Karpas-422 (cell line): ENCODE data around the gene DAB1. TPM values are rescaled to one million over a fixed set of nuclear protein-coding genes. Genes with fewer than 3 reads are reported as not detected.

ENCODE experiments used
- DNase-seq: peaks from one replicate; pipeline ENCODE4 v3.0.0-alpha.2; 2015
- H2AFZ ChIP-seq: fragments of 200-600 bp; sonication (generic); 2 replicates; pipeline ENCODE4 v1.6.1; 2014; ENCODE audit warnings: antibody characterized with exemption, low read length, mixed read lengths
- H3K27ac ChIP-seq: fragments of 200-600 bp; sonication (generic); 2 replicates; pipeline ENCODE4 v1.5.1; 2014; ENCODE audit warnings: mild to moderate bottlenecking, low read length, moderate library complexity
- H3K27me3 ChIP-seq: fragments of 200-600 bp; sonication (generic); 2 replicates; pipeline ENCODE4 v1.6.1; 2014; ENCODE audit warnings: low read length, mixed read lengths
- H3K36me3 ChIP-seq: fragments of 200-600 bp; sonication (generic); 2 replicates; pipeline ENCODE4 v1.6.1; 2014; ENCODE audit warnings: low read length, mixed read lengths; ENCODE audit not compliant: insufficient read depth
- H3K4me1 ChIP-seq: fragments of 200-600 bp; sonication (generic); 2 replicates; pipeline ENCODE4 v1.6.1; 2014; ENCODE audit warnings: mild to moderate bottlenecking, low read length, mixed read lengths
- H3K4me2 ChIP-seq: fragments of 200-600 bp; sonication (generic); 2 replicates; pipeline ENCODE4 v1.6.1; 2014; ENCODE audit warnings: low read length, low read depth, mild to moderate bottlenecking; ENCODE audit not compliant: poor library complexity, severe bottlenecking
- H3K4me3 ChIP-seq: fragments of 200-600 bp; sonication (generic); 2 replicates; pipeline ENCODE4 v1.5.1; 2014; ENCODE audit warnings: mild to moderate bottlenecking, antibody characterized with exemption, low read length, mixed read lengths
- H3K79me2 ChIP-seq: fragments of 200-600 bp; sonication (generic); 2 replicates; pipeline ENCODE4 v1.6.1; 2014; ENCODE audit warnings: mild to moderate bottlenecking, low read length, mixed read lengths
- H3K9ac ChIP-seq: fragments of 200-600 bp; sonication (generic); 2 replicates; pipeline ENCODE4 v1.6.0; 2014; ENCODE audit warnings: low read length
- H3K9me2 ChIP-seq: fragments of 200-600 bp; sonication (generic), shearing (Covaris generic); replicated peaks from 2 replicates; pipeline ENCODE4 v1.6.0; 2014; ENCODE audit warnings: mild to moderate bottlenecking, low read length, moderate library complexity; ENCODE audit not compliant: insufficient read depth
- H3K9me3 ChIP-seq: fragments of 300-700, 200-600 bp; sonication (generic); 2 replicates; pipeline ENCODE4 v1.6.1; 2014; ENCODE audit warnings: low read length, mixed read lengths
- H4K20me1 ChIP-seq: fragments of 200-600 bp; sonication (generic); 2 replicates; pipeline ENCODE4 v1.6.1; 2014; ENCODE audit warnings: mild to moderate bottlenecking, antibody characterized with exemption, low read length, low read depth; ENCODE audit not compliant: insufficient read depth
- total RNA-seq: library from RNA; depleted of rRNA; stranded (reverse); fragments of >200 nt; shearing (Covaris generic); gene quantifications from 2 replicates; pipeline ENCODE4 v1.2.3, GENCODE V29; 2014; ENCODE audit warnings: low replicate concordance

The DAB1 gene
- total RNA-seq, 1 experiment from 2014 or later, result 0.78 TPM

GRCh38 chr1:56973923-56974742 lies 449.7 kb downstream of the DAB1 start:
- no peaks in the 10 kb centered on the region; the same call in 1 of the 2 replicates for H3K9me3 ChIP-seq
- H3K27me3 ChIP-seq, result no peaks in the 10 kb centered on the region
- H3K9me2 ChIP-seq, result no peaks in the 10 kb centered on the region
- no peak overlapping the region for H3K4me3 ChIP-seq
- no peak overlapping the region for H2AFZ ChIP-seq
- no peaks in the 10 kb centered on the region for H3K36me3 ChIP-seq
- no peaks in the 10 kb centered on the region for H3K79me2 ChIP-seq
- H3K27ac ChIP-seq, result no peak overlapping the region
- no peak overlapping the region for H3K9ac ChIP-seq
- H3K4me2 ChIP-seq, result no peak overlapping the region
- H3K4me1 ChIP-seq, result no peaks in the 10 kb centered on the region
- DNase-seq, result no peak
- no peaks in the 10 kb centered on the region for H4K20me1 ChIP-seq

- H3K9ac ChIP-seq, result no peak overlapping the region
- H4K20me1 ChIP-seq, result no peaks in the 10 kb centered on the region
- no peak overlapping the region for H3K4me3 ChIP-seq
- H3K27me3 ChIP-seq, result no peaks in the 10 kb centered on the region
- no peaks in the 10 kb centered on the region; the same call in 1 of the 2 replicates for H3K9me3 ChIP-seq
- no peak for DNase-seq
- H3K4me1 ChIP-seq, result no peaks in the 10 kb centered on the region
- H3K79me2 ChIP-seq, result no peaks in the 10 kb centered on the region
- H2AFZ ChIP-seq, result no peak overlapping the region
- H3K4me2 ChIP-seq, result no peak overlapping the region
- H3K27ac ChIP-seq, result no peak overlapping the region
- no peaks in the 10 kb centered on the region for H3K36me3 ChIP-seq
- no peaks in the 10 kb centered on the region for H3K9me2 ChIP-seq
These were observed 450.9 kb downstream of the DAB1 start for GRCh38 chr1:56972976-56973375.

GRCh38 chr1:56970280-56970679 lies 453.6 kb downstream of the DAB1 start:
- Histone ChIP-seq H3K27ac (no peak overlapping the region), H3K4me1 (no peaks in the 10 kb centered on the region), H3K9me2 (no peaks in the 10 kb centered on the region), H2AFZ (no peak overlapping the region), H3K27me3 (no peaks in the 10 kb centered on the region), H3K79me2 (no peaks in the 10 kb centered on the region), H3K9me3 (no peaks in the 10 kb centered on the region; the same call in 1 of the 2 replicates), H4K20me1 (no peaks in the 10 kb centered on the region), H3K4me2 (no peak overlapping the region), H3K4me3 (no peak overlapping the region), H3K36me3 (no peaks in the 10 kb centered on the region), H3K9ac (no peak overlapping the region)
- no peak for DNase-seq

- no peak overlapping the region for H3K9ac ChIP-seq
- no peaks in the 10 kb centered on the region for H4K20me1 ChIP-seq
- H3K79me2 ChIP-seq, result no peaks in the 10 kb centered on the region
- no peaks in the 10 kb centered on the region for H3K36me3 ChIP-seq
- no peak overlapping the region for H2AFZ ChIP-seq
- H3K9me3 ChIP-seq, result no peaks in the 10 kb centered on the region
- no peak overlapping the region for H3K4me3 ChIP-seq
- no peaks in the 10 kb centered on the region for H3K9me2 ChIP-seq
- no peak overlapping the region for H3K4me2 ChIP-seq
- no peak for DNase-seq
- H3K27ac ChIP-seq, result no peak overlapping the region
- no peaks in the 10 kb centered on the region for H3K27me3 ChIP-seq
- no peaks in the 10 kb centered on the region for H3K4me1 ChIP-seq
These were observed 454.9 kb downstream of the DAB1 start for GRCh38 chr1:56968878-56969495.

GRCh38 chr1:56967900-56968832 lies 455.7 kb downstream of the DAB1 start:
- Histone ChIP-seq H3K4me2 (no peak overlapping the region), H3K4me3 (no peak overlapping the region), H3K27me3 (no peaks in the 10 kb centered on the region), H3K9me3 (no peaks in the 10 kb centered on the region), H3K4me1 (no peaks in the 10 kb centered on the region), H3K36me3 (no peaks in the 10 kb centered on the region), H2AFZ (no peak overlapping the region), H3K79me2 (no peaks in the 10 kb centered on the region), H3K9me2 (no peaks in the 10 kb centered on the region), H3K9ac (no peak overlapping the region), H3K27ac (no peak overlapping the region), H4K20me1 (no peaks in the 10 kb centered on the region)
- DNase-seq, result no peak

DNA sequence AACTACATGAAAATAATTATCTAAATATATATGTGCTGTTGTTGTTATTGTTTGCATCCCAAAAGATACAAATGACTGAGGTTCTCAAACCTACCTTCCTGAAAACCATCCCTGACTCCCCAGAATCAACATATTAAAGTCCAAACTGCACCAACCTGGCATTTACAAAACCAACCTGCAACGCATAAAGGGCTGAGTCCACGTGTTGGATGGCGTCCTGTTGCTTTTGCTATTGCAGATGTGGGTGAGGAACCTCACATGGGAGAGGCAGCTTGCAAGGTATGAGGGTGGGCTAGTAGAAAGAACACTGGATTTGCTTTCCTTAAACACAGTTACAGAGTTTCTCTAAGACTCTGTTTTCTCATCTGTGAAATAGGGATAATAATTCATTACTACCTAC lies 456.5 kb downstream of the DAB1 start:
- Histone ChIP-seq H2AFZ (no peak overlapping the region), H3K4me1 (no peaks in the 10 kb centered on the region), H4K20me1 (no peaks in the 10 kb centered on the region), H3K9me2 (no peaks in the 10 kb centered on the region), H3K79me2 (no peaks in the 10 kb centered on the region), H3K4me3 (no peak overlapping the region), H3K27me3 (no peaks in the 10 kb centered on the region; the same call in 1 of the 2 replicates), H3K36me3 (no peaks in the 10 kb centered on the region), H3K9ac (no peak overlapping the region), H3K4me2 (no peak overlapping the region), H3K9me3 (no peaks in the 10 kb centered on the region), H3K27ac (no peak overlapping the region)
- DNase-seq, result no peak

GRCh38 chr1:56966698-56966999 lies 457.2 kb downstream of the DAB1 start:
- Histone ChIP-seq H3K9ac (no peak overlapping the region), H3K4me3 (no peak overlapping the region), H3K27me3 (no peaks in the 10 kb centered on the region; the same call in 1 of the 2 replicates), H3K36me3 (no peaks in the 10 kb centered on the region), H4K20me1 (no peaks in the 10 kb centered on the region), H3K9me3 (no peaks in the 10 kb centered on the region), H3K9me2 (no peaks in the 10 kb centered on the region), H3K79me2 (no peaks in the 10 kb centered on the region), H3K4me1 (no peaks in the 10 kb centered on the region), H2AFZ (no peak overlapping the region), H3K4me2 (no peak overlapping the region), H3K27ac (no peak overlapping the region)
- no peak for DNase-seq
